Cardiac fibroblast (primary cell): ENCODE data around the gene WDR43.

Experiments used
- DNase-seq, 2 donors: peaks; one replicate each; pipeline versions ENCODE4 v3.0.0 to v3.0.0-alpha.2; 2010; ENCODE audit warnings: low read depth in 2 of 2
- H3K4me3 ChIP-seq, 2 donors: replicated peaks in 1 of 2; 1 replicate in 1 of 2; 2 replicates in 1 of 2; pipeline ENCODE4 v1.5.1; 2011; ENCODE audit warnings: low read depth in 2 of 2, low read length in 2 of 2, mild to moderate bottlenecking in 2 of 2, moderate library complexity in 1 of 2
- CTCF ChIP-seq: IDR thresholded peaks from one replicate; pipeline ENCODE4 v1.5.1; 2011; ENCODE audit warnings: low read depth, mild to moderate bottlenecking, low read length, inconsistent platforms

Gene WDR43

GRCh38 chr2:28950941-28951630, 56.6 kb downstream of the WDR43 start:
- no peak for TF ChIP-seq CTCF
- H3K4me3 ChIP-seq = no peak overlapping the region
- DNase-seq = no peak

- no peak overlapping the region for H3K4me3 ChIP-seq
- DNase-seq = peak; percentile 69 to 89
- TF ChIP-seq CTCF = no peak
Observed at GRCh38 chr2:28951910-28952835, 57.7 kb downstream of the WDR43 start.

GRCh38 chr2:28952836-28953211, 58.4 kb downstream of the WDR43 start:
- H3K4me3 ChIP-seq = no peak overlapping the region

GRCh38 chr2:28955467-28955866, 61.0 kb downstream of the WDR43 start:
- DNase-seq = no peak
- no peak for TF ChIP-seq CTCF
- H3K4me3 ChIP-seq = no peak overlapping the region

More at GRCh38 chr2:28952836-28953211, 58.4 kb downstream of the WDR43 start:
- TF ChIP-seq CTCF = no peak
- DNase-seq = no peak

GRCh38 chr2:28956415-28956826, 62.0 kb downstream of the WDR43 start:
- peak; percentile 47 for TF ChIP-seq CTCF
- DNase-seq = peak; percentile 34 to 49
- H3K4me3 ChIP-seq = no peak overlapping the region

GRCh38 chr2:28956890-28957289, 62.4 kb downstream of the WDR43 start:
- peak; percentile 29 for TF ChIP-seq CTCF
- peak; percentile 15 to 49 for DNase-seq
- H3K4me3 ChIP-seq = no peak overlapping the region
